Measurements from ENCODE around the gene SLC25A23.
"Not testable (repeated sequence)": the region's sequence is repeated elsewhere in the genome, so short reads cannot be mapped to it uniquely, and the experiment has no call there.

The SLC25A23 gene

DNA sequence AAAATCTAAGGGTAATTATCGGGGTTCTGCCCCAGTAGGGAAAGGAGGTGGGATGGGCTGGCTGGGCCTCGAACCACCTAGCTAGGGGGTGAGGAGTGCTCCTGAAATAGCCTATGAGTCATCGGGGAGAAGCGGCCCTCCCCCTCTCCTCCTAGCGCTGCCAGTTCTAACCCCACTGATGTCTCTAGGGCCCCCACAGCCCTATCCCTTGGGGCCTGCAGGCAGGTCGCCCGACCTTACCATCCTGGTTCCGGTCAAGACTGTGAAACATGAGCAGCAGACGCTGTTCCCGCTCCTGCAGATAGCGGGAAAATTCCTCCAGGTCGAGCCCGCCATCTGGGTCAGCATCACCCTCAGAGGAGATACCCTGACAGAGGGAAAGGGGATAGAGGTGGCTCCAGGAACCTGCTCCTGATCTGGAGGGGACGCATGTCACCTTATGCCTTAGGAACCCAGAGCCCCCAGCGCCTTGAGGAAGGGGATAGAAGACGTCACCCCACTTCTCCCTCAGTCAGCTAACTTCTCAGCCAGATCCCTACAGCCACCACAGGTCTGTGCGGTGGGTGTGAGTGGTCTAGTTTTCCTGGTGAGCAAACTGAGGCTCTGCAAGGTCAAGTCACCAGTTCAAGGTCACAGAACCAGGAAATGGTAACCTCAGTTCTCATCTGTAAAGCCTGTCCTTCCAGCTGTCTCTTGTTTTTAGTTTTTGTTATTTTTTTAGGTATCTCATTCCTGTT lies 1.5 kb downstream of the SLC25A23 start:
- DNase-seq (ENCODE audit: low read depth in 2 of 2), result no peak

DNA sequence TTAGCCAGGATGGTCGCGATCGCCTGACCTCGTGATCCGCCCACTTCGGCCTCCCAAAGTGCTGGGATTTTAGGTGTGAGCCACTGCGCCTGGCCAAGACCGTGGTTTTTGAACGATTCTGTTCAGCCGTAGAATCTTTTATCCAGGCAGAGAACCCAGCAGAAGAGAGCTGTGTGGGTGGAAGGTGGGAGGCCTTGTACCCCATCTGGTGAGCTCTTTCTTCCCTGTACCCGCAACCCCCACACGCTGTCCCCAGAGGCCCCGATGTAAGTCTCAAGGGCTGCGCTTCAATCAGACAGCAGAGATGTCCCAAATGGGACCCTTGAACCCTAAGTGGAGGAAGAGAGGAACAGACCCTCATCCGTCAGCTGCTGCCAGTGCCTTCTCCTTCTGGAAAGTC lies 3.7 kb downstream of the SLC25A23 start:
- DNase-seq (ENCODE audit: low read depth in 2 of 2), result no peak

DNA sequence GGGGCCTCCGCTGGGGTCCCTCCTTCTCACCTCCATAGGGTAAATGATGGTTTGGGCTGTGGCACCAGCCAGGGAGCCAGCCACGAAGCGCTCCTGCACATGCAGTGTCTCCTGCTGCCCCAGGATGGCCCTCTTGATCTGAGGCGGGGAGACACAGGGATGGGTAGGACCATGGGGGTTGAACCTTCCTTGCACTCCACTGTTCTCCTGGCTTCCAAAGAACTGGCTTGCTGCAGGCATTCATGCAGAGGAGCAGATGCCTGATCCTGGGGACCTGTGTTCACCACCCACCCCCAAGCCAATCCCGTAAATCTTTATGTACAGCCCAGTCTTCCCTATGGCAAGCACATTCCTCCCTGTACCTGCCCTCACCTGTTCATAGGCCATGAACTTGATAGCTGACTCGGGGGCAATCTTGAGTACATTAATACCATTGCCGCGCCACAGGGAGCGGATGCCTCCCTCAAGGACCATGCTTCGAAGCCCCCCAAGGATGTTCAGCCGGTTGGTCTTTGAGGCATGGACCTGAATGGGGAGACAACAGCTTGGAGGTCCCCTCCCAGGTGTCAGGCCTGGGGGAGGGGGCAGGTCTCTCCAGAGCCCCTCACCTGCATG lies 5.5 kb downstream of the SLC25A23 start:
- no peak for DNase-seq (ENCODE audit: low read depth in 2 of 2)

DNA sequence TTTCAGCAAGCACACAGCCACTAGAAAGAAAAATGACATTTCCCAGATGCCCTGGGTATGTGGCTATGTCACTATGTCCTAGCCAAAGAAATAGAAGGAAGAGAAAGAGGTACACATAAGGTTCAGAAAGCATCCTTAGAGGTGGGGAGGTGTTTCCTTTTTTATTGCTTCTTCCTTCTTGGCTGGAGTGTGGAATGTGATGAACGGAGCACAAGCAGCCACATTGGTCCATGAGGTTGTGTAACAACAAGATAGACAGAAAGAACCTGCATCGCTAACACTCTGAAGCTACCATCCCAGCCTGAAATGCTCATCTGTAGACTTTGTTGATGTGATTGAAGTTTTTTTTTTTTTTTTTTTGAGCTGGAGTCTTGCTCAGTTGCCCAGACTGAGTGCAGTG lies 6.7 kb downstream of the SLC25A23 start:
- DNase-seq (ENCODE audit: low read depth in 2 of 2), result no peak

DNA sequence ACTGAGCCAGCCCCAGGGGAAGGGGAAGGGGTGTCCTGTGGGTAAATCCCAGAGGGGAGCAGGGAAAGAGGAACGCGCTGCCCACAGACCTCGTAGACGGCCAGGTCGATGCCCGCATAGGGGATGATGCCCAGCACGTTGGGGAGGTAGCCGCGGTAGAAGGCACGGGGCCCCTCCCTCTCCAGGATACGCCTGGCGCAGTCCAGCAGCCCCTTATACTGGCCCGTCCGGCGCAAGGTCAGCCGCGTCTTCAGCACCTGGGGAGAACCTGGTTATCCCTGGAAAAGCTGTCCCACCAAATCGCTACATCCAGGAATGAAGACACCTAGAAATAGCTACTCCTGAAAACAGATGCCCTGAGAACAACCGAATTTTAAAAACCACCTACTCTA lies 7.4 kb downstream of the SLC25A23 start:
- DNase-seq (ENCODE audit: low read depth in 2 of 2), result no peak

DNA sequence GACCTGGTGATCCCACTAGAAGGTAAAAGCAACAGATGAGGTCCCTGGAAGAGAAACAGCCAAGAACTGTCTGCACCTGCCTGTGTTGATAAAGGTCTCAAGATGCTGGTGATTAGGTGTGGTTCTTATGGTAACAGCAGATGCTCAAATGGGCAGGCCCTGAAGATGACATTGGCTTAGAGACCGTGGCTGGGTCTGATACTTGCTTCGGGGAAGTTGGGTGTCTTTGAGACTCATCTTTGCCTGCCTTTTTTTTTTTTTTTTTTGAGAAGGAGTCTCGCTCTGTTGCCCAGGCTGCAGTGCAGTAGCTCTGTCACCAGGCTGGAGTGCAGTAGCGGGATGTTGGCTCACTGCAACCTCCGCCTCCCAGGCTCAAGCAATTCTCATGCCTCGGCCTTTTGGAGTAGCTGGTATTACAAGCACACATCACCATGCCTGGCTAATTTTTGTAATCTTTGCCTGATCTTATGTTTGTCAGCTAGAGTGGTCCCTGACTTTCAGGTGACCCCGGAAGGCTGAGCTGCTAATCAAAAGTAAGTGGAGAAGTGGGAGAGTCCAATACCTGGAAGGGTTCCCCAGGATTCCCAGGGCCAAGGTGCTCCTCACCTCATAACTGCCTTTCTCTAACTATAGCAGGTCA lies 7.9 kb downstream of the SLC25A23 start:
- DNase-seq (ENCODE audit: low read depth in 2 of 2), result no peak

DNA sequence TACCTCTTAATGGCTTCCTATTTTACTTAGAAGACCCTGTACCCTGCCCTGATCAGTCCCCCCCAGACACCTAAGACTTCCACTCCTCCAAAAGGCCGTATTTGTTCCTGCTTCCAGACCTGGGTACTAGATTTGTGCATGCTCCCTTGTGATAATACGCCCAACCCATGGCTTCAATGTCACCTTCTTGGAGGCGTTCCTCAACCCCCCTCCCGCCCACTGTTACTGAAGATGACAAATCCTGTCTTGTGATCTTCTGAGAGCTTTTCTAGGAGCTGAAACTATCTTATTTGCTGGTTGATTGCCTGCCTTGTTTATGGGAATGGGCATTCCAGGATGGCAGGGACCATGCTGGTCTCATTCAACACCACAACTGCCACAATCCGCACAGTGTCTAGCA lies 9.4 kb downstream of the SLC25A23 start:
- DNase-seq (ENCODE audit: low read depth in 2 of 2), result no peak

DNA sequence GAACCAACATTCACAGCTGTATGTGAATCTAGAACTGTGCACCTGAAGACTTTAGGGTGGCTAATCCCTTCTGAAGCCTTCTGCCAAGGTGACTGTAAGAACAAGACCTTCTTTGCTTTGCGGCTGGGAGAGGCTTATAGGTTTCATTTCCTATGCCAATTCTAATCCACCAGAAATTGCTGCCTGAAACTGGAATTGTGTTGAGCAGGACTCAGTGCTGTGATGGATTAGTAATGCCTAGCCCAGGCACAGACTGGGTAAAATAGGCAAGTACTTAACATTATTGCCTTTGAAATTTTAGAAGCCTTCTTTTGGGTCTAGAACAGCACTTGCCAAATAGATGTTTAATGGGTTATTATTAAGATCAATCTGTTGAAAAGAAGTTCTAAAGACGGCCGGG lies 11.5 kb downstream of the SLC25A23 start:
- no peak for DNase-seq (ENCODE audit: low read depth in 2 of 2)

DNA sequence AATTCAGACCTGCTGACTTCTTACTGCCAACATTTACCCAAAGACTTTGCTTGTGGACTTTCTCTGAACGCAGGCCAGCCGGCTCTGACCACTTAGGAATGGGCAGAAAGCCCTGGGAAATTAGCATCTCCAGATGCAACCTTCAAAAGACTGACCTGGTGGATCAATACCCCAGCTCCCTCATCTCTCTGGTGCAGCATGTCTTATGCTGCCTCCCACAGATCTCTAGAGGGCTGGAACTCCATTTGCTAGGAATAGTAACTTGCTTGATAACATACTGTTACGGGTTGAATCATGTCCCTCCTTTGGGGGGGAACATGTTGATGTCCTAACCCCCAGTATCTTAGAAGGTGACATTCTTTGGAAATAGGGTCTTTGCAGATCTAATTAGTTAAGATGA lies 13.1 kb downstream of the SLC25A23 start:
- DNase-seq (ENCODE audit: low read depth in 2 of 2), result no peak

DNA sequence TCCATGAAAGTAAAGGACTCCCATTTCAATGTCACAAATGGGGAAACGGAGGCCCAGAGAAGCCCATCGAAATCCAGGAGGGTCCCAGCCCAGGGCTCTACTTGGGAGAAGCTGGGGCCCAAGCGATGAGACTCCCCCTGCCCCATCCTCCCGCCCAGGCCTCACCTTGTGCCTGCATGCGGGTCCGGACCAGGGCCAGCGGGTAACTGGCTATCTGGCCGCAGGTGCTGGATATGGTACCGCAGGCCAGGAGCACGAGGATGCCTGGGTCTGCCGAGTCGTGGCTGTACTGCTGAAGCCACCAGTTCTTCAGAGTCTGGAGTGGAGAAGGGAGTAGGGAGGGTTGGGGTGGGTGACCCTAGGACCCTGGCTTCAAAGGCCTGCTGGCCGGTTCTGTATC lies 15.6 kb downstream of the SLC25A23 start:
- no peak for DNase-seq (ENCODE audit: low read depth in 2 of 2)

DNA sequence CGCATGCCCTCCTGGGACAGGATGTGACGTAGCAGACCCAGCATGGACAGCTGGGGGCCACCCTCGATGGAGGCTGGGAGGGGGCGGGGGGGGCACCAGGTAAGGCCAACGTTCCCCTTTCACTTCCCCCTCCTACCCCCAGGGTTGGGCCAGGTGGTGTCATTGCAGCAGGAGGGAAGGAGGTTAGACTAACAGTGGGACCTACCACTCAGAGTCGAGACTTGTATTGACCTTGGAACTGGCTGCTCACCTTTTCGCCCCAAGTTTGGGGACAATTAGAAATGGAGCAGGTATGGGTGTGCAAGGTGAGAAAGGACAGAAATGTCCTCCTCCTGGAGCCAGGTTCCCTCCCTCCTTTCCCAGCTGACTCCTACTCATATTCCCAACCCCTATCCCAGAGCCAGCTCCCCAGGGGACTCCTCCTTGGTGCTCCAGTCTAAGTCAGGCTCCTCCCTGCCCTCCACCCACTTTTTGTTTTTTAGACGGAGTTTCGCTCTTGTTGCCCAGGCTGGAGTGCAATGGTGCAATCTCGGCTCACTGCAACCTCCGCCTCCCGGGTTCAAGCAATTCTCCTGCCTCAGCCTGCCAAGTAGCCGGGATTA lies 17.4 kb downstream of the SLC25A23 start:
- no peak for DNase-seq (ENCODE audit: low read depth in 2 of 2)

DNA sequence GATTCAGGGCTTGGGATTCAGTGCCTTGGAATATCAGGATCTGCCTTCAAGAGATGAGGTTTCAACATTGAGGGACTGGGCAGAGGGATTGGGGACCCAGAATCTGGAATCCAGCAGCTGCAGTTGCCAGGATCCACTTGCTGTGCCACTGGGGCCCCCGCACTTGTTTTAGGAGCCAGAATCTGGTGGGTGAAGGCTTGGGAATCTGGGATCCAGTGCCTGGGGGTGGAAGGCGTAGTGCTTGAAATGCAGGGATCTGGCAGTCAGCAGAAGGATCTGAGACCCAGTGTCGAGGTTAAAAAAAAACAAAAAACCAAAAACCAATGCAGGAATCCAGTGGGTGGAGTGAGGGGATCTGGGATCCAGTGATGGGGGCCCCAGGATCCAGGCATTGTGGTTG lies 18.7 kb downstream of the SLC25A23 start:
- no peak for DNase-seq (ENCODE audit: low read depth in 2 of 2)

DNA sequence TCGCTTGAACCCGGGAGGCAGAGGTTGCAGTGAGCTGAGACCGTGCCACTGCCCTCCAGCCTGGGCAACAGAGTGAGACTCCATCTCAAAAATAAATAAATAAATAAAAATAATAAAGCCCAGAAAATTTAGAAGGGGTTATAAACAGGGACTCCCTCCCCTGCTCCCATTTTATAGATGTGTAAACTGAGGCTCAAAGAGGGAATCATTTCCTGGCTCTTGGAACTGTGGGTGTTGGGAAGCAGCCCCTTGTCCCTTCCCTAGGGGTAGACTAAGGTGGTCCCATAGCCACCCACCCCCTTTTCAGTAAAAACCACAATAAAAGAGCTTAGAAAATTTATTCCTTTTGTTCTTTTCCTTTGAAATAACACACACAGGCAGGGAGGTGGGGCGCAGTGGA lies 19.8 kb downstream of the SLC25A23 start:
- no peak for DNase-seq (ENCODE audit: low read depth in 2 of 2)

DNA sequence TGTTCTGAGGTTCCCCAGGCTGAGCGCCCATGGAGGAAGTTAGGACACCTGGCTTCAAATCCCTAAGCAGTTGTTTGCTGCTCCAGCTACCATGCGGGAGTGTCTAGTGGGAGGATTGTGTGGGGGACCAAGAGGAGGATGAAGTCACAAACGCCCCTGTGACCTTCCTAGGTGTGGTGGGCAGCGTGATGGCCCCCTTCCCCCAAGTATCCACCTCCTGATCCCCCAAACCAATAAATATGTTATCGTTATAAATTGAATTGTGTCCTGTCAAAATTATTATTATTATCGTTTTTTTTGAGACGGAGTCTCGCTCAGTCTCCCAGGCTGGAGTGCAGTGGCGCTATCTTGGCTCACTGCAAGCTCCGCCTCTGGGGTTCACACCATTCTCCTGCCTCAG lies 25.9 kb downstream of the SLC25A23 start, which contains the start of gene SLC25A41:
TSS of gene SLC25A41 (minus strand) at position 101 of the 400 bp plus-strand sequence. CDS start at position 31, 70 bp downstream.
- DNase-seq (ENCODE audit: low read depth in 2 of 2), result no peak

DNA sequence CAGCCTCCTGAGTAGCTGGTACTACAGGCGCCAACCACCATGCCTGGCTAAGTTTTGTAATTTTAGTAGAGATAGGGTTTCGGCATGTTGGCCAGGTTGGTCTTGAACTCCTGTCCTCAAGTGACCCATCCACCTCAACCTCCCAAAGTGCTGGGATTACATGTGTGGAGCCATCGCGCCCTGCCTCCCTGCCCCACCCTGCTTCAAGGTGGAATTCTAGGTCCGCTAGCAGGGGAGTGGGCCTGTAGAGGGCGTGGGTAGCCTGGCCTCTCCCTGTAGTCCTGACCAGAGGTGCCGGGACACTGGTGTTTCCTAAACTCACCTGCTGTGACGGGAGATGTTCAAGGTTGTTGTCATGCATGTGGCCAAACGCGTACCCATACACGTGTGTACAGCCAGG lies 26.4 kb downstream of the SLC25A23 start:
- no peak for DNase-seq (ENCODE audit: low read depth in 2 of 2)

DNA sequence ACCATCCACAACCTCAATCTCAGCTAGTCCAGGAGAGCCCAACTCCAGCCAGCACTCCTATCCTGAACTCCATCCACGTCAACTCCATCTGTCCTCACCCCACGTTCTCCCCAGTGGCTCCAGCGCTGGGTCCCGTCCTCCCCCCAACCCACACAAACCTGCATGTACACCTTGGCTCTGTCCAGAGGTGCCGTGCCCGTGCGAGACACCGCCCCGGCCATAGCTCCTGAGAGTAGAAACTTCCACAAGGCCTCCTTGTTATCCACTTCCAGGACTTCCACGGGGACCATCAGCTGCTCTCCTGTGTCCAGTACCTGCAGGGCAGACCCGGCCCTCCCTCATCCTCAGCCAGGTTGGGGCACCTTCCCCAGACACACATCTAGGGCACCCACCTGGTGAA lies 27.7 kb downstream of the SLC25A23 start:
- DNase-seq (ENCODE audit: low read depth in 2 of 2), result no peak

DNA sequence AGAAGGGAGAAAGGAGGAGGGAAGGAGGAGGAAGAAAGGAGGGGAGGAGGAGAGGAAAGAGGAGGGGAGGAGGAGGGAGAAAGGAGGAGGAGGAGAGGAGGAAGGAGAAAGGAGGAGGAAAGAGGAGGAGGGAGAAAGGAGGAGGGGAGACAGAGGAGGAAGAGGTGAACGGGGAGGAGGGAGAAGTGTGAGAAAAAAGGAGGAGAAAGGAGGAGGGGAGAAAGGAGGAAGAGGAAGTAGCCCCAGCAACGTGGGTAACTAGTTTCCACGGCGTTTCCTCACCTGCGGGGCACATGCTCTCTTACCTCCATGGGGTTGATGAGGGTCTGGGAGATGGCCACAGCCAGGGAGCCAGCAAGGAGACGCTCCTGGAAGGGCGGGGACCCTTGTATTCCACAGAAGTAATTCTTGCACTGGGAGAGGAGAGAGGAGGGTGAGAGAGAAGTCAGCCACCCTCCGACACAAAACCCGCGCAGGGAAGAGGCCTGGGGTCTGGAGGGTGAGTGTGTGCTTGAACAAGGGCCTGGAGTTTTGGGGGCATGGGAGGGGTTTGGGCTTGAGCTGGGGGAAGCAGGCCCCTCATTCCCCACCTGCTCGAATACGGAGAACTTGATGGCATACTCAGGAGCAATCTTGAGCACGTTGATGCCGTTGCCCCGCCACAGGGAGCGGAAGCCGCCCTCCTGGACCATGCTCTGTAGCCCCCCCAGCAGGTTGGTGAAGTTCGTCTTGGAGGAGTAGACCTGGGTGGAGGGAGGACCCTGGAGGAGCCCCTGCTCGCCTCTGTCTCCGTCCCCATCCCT lies 30.0 kb downstream of the SLC25A23 start:
- no peak for DNase-seq (ENCODE audit: low read depth in 2 of 2)

DNA sequence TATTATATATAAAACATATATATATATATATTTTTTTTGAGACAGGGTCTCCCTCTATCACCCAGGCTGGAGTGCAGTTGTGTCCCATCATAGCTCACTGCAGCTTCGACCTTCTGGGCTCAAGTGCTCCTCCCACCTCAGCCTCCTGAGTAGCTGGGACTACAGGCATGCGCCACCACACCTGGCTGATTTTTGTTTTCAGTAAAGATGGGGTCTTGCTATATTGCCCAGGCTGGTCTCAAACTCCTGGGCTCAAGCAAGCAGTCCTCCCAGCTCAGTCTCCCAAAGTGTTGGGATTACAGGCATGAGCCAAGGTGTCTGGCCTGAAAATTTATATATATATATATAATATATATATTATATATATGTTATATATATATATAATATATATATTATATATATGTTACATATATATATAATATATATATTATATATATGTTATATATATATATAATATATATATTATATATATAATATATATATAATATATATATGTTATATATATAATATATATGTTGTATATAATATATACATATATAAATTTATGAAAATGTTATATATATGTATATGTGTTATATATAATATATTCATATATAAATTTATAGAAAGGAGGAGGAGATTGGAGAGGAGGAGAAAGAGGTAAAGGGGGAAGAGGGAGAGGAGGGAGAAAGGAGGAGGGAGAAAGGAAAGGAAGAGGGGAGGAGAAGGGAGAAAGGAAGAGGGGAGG lies 30.7 kb downstream of the SLC25A23 start:
- not testable (repeated sequence) for DNase-seq (ENCODE audit: low read depth in 2 of 2)

DNA sequence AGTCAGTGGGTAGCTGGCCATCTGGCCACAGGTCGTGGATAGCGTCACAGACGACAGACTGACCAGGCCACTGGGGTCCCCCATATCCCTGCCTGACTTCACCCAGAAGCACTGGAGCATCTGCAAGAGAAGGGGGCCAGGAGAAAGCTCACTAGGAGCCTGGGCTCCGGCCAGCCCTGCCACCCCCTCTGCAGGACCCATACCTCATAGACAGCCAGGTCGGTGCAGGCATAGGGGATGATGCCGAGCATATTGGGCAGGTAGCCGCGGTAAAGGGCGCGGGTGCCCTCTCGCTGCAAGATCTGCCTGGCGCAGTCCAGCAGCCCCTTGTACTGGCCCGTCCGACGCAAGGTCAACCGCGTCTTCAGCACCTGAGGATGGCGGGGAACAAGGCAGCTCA lies 32.5 kb downstream of the SLC25A23 start:
- DNase-seq (ENCODE audit: low read depth in 2 of 2), result no peak

DNA sequence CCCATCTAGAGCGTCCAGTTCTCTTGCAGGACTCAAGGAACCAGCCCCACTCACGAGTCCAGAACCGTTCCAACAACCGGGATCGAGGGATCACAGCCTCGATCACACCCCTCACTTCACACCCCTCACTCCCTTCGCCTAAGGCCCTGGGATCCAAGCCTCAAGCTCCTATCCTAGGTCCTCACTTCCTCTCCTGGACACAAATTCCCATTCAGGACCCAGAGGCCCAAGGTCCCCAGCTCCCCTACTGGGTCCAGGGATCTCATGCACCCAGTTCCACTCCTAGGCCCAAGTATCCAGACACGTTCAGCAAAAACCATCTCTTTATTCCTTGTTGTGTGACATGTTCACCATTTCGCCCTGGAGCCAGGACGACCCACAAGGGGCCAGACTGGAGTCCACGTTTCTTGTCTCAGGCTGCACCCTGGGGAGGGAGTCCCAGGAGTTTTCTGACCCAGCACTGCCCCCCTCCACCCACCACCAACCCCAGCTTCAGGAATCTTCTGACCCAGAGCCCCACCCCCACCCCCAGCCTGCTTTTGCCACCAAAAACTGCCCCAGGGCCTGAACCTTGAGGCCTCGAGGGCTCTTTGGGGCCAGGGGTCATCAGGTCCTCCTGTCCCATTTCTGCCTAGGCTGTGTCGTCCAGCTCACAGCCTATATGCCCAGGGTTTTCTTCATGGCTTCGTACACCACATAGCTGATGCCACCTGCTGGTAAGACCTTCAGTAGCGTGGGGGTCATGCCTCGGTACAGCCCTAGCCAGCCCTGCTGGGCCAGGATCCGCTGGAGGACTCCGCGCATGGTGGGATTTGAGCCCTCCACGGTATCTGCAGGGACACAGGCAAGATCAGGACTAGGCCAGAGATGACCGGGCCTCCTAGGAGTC lies 33.6 kb downstream of the SLC25A23 start:
- DNase-seq (ENCODE audit: low read depth in 2 of 2), result no peak

All from stimulated activated CD4-positive, alpha-beta T cell treated with anti-CD3 and anti-CD28 coated beads, Interleukin-4, amount 100 ng/mL, for 48 hours (primary cell).